Stimulated activated naive CD4-positive, alpha-beta T cell treated with Interleukin-2 at 50 U/mL for 16 hours (primary cell): ENCODE data around the gene NKD1.

Source experiments
- DNase-seq: peaks from one replicate; lab custom pipeline; 2025; lab: John Stamatoyannopoulos, UW

Gene NKD1

GRCh38 chr16:50613281-50613963, 65.2 kb downstream of the NKD1 start:
- DNase-seq = no peak

- DNase-seq = no peak
These were observed 65.8 kb downstream of the NKD1 start for GRCh38 chr16:50613964-50614474.

DNA sequence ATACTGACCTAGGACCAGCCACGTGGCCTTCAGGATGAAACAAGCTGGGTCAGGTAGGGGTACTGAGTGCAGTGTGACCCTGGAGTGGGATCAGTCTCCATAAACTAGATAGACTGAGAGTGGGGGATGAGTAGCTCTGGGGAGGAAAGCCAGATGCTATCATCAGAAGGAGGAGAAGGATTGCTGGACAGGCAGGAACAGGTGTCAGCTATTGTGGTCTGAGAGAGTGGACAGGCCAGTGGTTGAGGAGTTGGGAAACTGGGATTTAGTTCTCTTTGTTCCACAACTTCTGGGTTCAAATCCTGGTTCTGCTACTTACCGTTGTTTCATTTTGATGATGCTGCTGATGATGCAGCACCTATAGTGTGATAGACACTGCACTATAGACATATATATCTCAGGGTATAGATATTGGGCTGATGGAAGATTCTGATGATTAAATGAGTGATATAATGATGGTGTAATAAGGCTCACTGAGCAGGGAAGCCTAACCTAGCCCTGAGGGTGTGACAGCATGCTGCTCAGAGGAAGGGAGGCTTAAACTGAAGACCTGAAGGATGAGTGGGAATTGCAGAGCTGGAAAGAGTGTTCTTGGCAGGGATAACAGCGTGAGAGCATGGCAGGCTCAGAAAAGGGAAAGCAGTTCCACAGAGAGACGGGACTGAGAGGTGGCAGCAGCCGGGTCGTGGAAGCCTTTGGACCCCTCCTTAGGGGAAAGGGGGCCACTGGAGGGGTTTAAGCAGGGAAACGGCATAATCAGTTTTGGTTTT, 66.9 kb downstream of the NKD1 start:
- no peak for DNase-seq

- no peak for DNase-seq
These were observed 67.7 kb downstream of the NKD1 start for GRCh38 chr16:50615891-50616290.

- no peak for DNase-seq
These were observed 68.2 kb downstream of the NKD1 start for GRCh38 chr16:50616386-50616785.

- no peak for DNase-seq
These were observed 68.9 kb downstream of the NKD1 start for GRCh38 chr16:50616883-50617645.

GRCh38 chr16:50617646-50618184, 69.5 kb downstream of the NKD1 start:
- no peak for DNase-seq

GRCh38 chr16:50618238-50618918, 70.2 kb downstream of the NKD1 start:
- no peak for DNase-seq

DNA sequence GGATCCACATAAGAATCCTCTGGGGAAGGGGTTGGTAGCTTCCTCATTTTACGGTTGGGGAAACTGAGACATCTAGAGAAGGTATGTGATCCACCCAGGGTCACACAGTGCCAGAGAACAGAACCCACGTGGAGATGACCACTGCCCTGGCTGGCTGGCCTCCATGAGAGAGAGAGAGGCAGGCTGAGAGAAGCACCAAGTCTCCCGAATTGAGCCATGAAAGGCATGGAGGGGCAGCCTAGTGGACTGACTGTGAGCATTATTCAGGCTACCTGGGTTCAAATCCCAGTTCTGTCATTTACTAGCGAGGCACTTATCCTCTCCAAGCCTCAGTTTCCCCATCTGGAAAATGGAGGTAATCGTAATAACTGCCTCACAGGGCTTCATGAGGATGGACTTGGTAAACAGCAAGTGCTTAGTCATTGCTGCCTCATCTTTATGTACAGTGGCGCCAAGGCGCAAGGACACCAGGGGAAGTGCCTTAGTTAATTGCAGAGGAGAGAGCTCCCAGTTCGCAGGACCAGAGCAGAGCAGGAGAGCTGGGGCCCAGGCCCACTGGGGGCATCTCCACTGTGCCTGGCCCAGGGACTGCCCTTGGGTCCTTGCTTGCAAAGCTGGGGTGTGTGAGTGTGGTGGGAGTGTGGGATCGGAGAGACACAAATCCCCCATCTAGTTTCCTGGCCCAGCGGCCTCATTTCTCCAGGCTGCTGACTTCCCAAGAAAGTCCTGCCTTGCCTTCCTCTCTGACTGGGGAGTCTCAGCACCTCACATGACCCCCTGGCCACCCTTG, 71.7 kb downstream of the NKD1 start:
- no peak for DNase-seq

DNA sequence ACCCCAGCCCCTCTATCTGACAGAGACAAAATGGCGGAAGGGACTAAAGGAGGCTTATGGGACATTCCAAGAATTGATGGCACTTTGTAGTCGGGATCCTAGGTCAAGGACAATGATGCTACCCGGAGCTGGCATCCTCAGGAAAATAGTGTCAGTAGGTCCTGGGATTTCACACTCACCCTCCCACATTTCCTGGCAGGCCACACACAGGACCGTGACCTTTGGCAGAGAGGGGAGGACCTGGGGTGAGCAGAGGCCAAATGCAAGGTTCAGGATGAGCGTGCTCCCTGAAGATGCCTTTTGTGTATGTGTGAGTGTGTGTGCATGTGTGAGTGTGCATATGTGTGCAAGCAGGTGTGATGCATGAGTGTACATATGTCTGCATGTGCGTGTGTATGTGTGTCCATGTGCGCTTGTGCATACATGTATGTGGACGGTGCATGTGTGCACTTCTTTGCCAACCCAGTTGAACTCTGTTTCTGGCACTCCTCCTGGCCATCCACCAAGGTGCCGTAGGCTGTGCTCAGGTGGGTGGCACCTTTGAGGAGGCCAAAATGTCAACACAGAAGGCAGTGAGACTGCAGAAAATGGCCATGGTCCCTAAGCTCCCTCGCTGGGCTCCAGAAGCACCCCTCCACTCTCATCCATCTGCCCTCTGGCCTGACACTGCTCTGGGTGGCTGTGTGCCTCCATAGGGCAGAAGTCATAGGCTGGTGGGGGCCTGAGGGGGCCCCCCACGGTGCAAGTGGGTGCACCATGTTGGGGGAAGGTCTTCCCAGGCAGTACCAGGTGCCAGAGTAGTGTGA, 72.7 kb downstream of the NKD1 start:
- DNase-seq = no peak

GRCh38 chr16:50621452-50621792, 73.2 kb downstream of the NKD1 start:
- no peak for DNase-seq

- no peak for DNase-seq
These were observed 73.8 kb downstream of the NKD1 start for GRCh38 chr16:50622029-50622428.

GRCh38 chr16:50622643-50623369, 74.6 kb downstream of the NKD1 start:
- DNase-seq = no peak

- DNase-seq = no peak
These were observed 76.3 kb downstream of the NKD1 start for GRCh38 chr16:50624449-50624970.

- DNase-seq = no peak
These were observed 77.2 kb downstream of the NKD1 start for GRCh38 chr16:50625374-50625773.

GRCh38 chr16:50626868-50627267, 78.7 kb downstream of the NKD1 start:
- DNase-seq = no peak

DNA sequence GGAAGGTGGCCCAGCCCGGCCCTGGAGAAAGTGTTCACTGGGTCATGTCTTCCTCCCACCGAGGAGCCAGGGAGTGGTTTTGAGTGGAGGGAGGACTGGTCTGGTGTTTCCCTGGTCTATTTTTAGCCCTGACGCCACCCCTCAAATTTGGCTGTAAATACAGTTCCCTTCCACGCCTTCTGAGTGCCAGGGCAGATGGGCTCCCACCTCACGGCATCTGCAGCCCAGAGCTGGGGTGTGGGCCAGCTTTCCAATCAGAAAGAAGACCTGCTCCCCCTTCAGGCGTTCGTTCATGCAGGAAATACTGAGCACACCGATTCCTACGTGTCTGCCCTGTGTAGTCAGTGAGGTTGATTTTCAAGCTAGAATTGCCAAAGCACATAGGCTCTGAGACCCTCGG, 79.2 kb downstream of the NKD1 start:
- peak; percentile 15 for DNase-seq

GRCh38 chr16:50628156-50628802, 80.1 kb downstream of the NKD1 start:
- DNase-seq = no peak

DNA sequence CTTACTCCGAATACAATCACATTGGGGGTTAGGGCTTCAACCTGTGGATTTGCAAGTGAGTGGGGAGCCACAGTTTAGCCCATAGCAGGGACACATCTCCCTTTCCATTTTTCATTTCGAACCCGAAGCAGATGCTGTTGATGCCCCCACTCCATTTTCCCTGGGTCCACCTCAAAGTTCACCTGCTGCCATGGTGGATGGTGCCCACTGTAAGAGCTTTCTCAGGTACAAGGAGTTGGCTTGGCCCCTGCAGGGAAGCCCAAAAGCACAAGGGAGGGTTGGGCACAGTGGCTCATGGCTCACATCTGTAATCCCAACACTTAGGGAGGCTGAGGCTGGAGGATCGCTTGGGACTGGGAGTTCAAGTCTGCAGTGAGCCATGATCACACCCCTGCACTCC, 81.1 kb downstream of the NKD1 start:
- no peak for DNase-seq
